ENCODE data around the gene OR1I1. TPM values are rescaled to one million over a fixed set of nuclear protein-coding genes. Genes with fewer than 3 reads are reported as not detected.

OR1I1 gene
- total and polyA plus RNA-seq, 9 donors = 0.04 to 0.19 (median 0.05) TPM; not detected in 5

- WGBS (ENCODE audit: insufficient coverage) = 2% methylated on average over 27 of the region's 33 CpGs
- no peak for DNase-seq
These were observed 42.7 kb downstream of the OR1I1 start for GRCh38 chr19:15124572-15125231.

GRCh38 chr19:15125232-15126067 lies 43.4 kb downstream of the OR1I1 start:
- 0% methylated on average over 52 of the region's 61 CpGs for WGBS (ENCODE audit: insufficient coverage)
- Histone ChIP-seq H3K27me3 (ENCODE audit: control insufficient read depth, insufficient read depth, low read length) (no peaks in the 10 kb centered on the region), H3K9me3 (replicated peaks; ENCODE audit: control insufficient read depth, low read depth, low read length) (no peaks in the 10 kb centered on the region), H3K4me1 (ENCODE audit: control insufficient read depth, insufficient read depth, low read length) (peaks cover 27% of the 10 kb centered on the region), H3K27ac (ENCODE audit: low read length) (peak overlapping the region; percentile 96), H3K4me3 (ENCODE audit: low read length) (peak overlapping the region; percentile 94), H3K36me3 (ENCODE audit: control insufficient read depth, insufficient read depth, low read length) (peaks cover 21% of the 10 kb centered on the region)
- peak; percentile 99 for DNase-seq

More at GRCh38 chr19:15124572-15125231, 42.7 kb downstream of the OR1I1 start:
- Histone ChIP-seq H3K27me3 (ENCODE audit: control insufficient read depth, insufficient read depth, low read length) (no peaks in the 10 kb centered on the region), H3K4me3 (ENCODE audit: low read length) (peak overlapping the region; percentile 94), H3K9me3 (replicated peaks; ENCODE audit: control insufficient read depth, low read depth, low read length) (no peaks in the 10 kb centered on the region), H3K4me1 (ENCODE audit: control insufficient read depth, insufficient read depth, low read length) (peaks cover 27% of the 10 kb centered on the region), H3K36me3 (ENCODE audit: control insufficient read depth, insufficient read depth, low read length) (peaks cover 29% of the 10 kb centered on the region), H3K27ac (ENCODE audit: low read length) (peak overlapping the region; percentile 96)

- H3K36me3 ChIP-seq (ENCODE audit: control insufficient read depth, insufficient read depth, low read length) = peaks cover 14% of the 10 kb centered on the region
- peaks cover 27% of the 10 kb centered on the region for H3K4me1 ChIP-seq (ENCODE audit: control insufficient read depth, insufficient read depth, low read length)
- no CpG with 5 or more reads among the region's 2 CpGs for WGBS (ENCODE audit: insufficient coverage)
- H3K27ac ChIP-seq (ENCODE audit: low read length) = peak overlapping the region; percentile 71
- no peaks in the 10 kb centered on the region for H3K9me3 ChIP-seq (replicated peaks; ENCODE audit: control insufficient read depth, low read depth, low read length)
- H3K4me3 ChIP-seq (ENCODE audit: low read length) = peak overlapping the region; percentile 94
- DNase-seq = no peak
- H3K27me3 ChIP-seq (ENCODE audit: control insufficient read depth, insufficient read depth, low read length) = no peaks in the 10 kb centered on the region
These were observed 44.3 kb downstream of the OR1I1 start for GRCh38 chr19:15126131-15126910.

GRCh38 chr19:15128162-15128770 lies 46.3 kb downstream of the OR1I1 start:
- H3K4me3 ChIP-seq (ENCODE audit: low read length) = no peak overlapping the region
- DNase-seq = no peak
- no peaks in the 10 kb centered on the region for H3K36me3 ChIP-seq (ENCODE audit: control insufficient read depth, insufficient read depth, low read length)
- no CpG with 5 or more reads among the region's 6 CpGs for WGBS (ENCODE audit: insufficient coverage)
- H3K27me3 ChIP-seq (ENCODE audit: control insufficient read depth, insufficient read depth, low read length) = no peaks in the 10 kb centered on the region
- no peak overlapping the region for H3K27ac ChIP-seq (ENCODE audit: low read length)
- no peaks in the 10 kb centered on the region for H3K9me3 ChIP-seq (replicated peaks; ENCODE audit: control insufficient read depth, low read depth, low read length)
- peaks cover 23% of the 10 kb centered on the region for H3K4me1 ChIP-seq (ENCODE audit: control insufficient read depth, insufficient read depth, low read length)

GRCh38 chr19:15129856-15130585 lies 48.0 kb downstream of the OR1I1 start:
- DNase-seq = no peak
- Histone ChIP-seq H3K27ac (ENCODE audit: low read length) (no peak overlapping the region), H3K4me3 (ENCODE audit: low read length) (no peak overlapping the region), H3K36me3 (ENCODE audit: control insufficient read depth, insufficient read depth, low read length) (no peaks in the 10 kb centered on the region), H3K9me3 (replicated peaks; ENCODE audit: control insufficient read depth, low read depth, low read length) (no peaks in the 10 kb centered on the region), H3K27me3 (ENCODE audit: control insufficient read depth, insufficient read depth, low read length) (no peaks in the 10 kb centered on the region), H3K4me1 (ENCODE audit: control insufficient read depth, insufficient read depth, low read length) (peaks cover 6% of the 10 kb centered on the region)
- 40% methylated on average over 7 of the region's 16 CpGs for WGBS (ENCODE audit: insufficient coverage)

GRCh38 chr19:15136234-15136954 lies 54.4 kb downstream of the OR1I1 start:
- no peak overlapping the region for H3K27ac ChIP-seq (ENCODE audit: low read length)
- no peaks in the 10 kb centered on the region for H3K27me3 ChIP-seq (ENCODE audit: control insufficient read depth, insufficient read depth, low read length)
- 78% methylated on average over 1 of the region's 2 CpGs for WGBS (ENCODE audit: insufficient coverage)
- H3K9me3 ChIP-seq (replicated peaks; ENCODE audit: control insufficient read depth, low read depth, low read length) = peaks cover 8% of the 10 kb centered on the region
- no peak overlapping the region for H3K4me3 ChIP-seq (ENCODE audit: low read length)
- no peaks in the 10 kb centered on the region for H3K4me1 ChIP-seq (ENCODE audit: control insufficient read depth, insufficient read depth, low read length)
- H3K36me3 ChIP-seq (ENCODE audit: control insufficient read depth, insufficient read depth, low read length) = no peaks in the 10 kb centered on the region
- no peak for DNase-seq

- Histone ChIP-seq H3K9me3 (replicated peaks; ENCODE audit: control insufficient read depth, low read depth, low read length) (peaks cover 8% of the 10 kb centered on the region), H3K4me1 (ENCODE audit: control insufficient read depth, insufficient read depth, low read length) (no peaks in the 10 kb centered on the region), H3K27me3 (ENCODE audit: control insufficient read depth, insufficient read depth, low read length) (no peaks in the 10 kb centered on the region), H3K27ac (ENCODE audit: low read length) (no peak overlapping the region), H3K36me3 (ENCODE audit: control insufficient read depth, insufficient read depth, low read length) (no peaks in the 10 kb centered on the region), H3K4me3 (ENCODE audit: low read length) (no peak overlapping the region)
- DNase-seq = no peak
These were observed 55.8 kb downstream of the OR1I1 start for GRCh38 chr19:15137777-15138176.

GRCh38 chr19:15138427-15138826 lies 56.4 kb downstream of the OR1I1 start:
- no peaks in the 10 kb centered on the region for H3K27me3 ChIP-seq (ENCODE audit: control insufficient read depth, insufficient read depth, low read length)
- WGBS (ENCODE audit: insufficient coverage) = no CpG with 5 or more reads among the region's 1 CpG
- no peaks in the 10 kb centered on the region for H3K4me1 ChIP-seq (ENCODE audit: control insufficient read depth, insufficient read depth, low read length)
- no peak for DNase-seq
- no peak overlapping the region for H3K4me3 ChIP-seq (ENCODE audit: low read length)
- no peak overlapping the region for H3K27ac ChIP-seq (ENCODE audit: low read length)
- H3K9me3 ChIP-seq (replicated peaks; ENCODE audit: control insufficient read depth, low read depth, low read length) = peaks cover 8% of the 10 kb centered on the region
- no peaks in the 10 kb centered on the region for H3K36me3 ChIP-seq (ENCODE audit: control insufficient read depth, insufficient read depth, low read length)

GRCh38 chr19:15141143-15141542 lies 59.1 kb downstream of the OR1I1 start:
- H3K4me3 ChIP-seq (ENCODE audit: low read length) = no peak overlapping the region
- H3K9me3 ChIP-seq (replicated peaks; ENCODE audit: control insufficient read depth, low read depth, low read length) = peaks cover 10% of the 10 kb centered on the region
- H3K4me1 ChIP-seq (ENCODE audit: control insufficient read depth, insufficient read depth, low read length) = no peaks in the 10 kb centered on the region
- no peaks in the 10 kb centered on the region for H3K36me3 ChIP-seq (ENCODE audit: control insufficient read depth, insufficient read depth, low read length)
- H3K27me3 ChIP-seq (ENCODE audit: control insufficient read depth, insufficient read depth, low read length) = no peaks in the 10 kb centered on the region
- 90% methylated on average over 25 of the region's 25 CpGs for WGBS (ENCODE audit: insufficient coverage)
- no peak overlapping the region for H3K27ac ChIP-seq (ENCODE audit: low read length)
- DNase-seq = no peak

All from muscle of leg (tissue), 11 donors.